B cell (primary cell): Measurements from ENCODE around the gene MORC2. TPM values are rescaled to one million over a fixed set of nuclear protein-coding genes. Genes with fewer than 3 reads are reported as not detected.

Source experiments
- ATAC-seq: fragments of 200-7000 bp; cut with Tn5 transposase; one replicate; pipeline ENCODE4 v1.10.0; 2021; ENCODE audit warnings: low read depth, mild to moderate bottlenecking, moderate number of reproducible peaks, moderate library complexity
- CTCF ChIA-PET: fragments of 350-600 bp; sonication (Branson Sonifier 250); formaldehyde crosslinking; loops from one replicate; lab custom pipeline; 2021; ENCODE audit warnings: antibody characterized with exemption, inconsistent platforms; lab: Charles Lee
- POLR2A ChIA-PET: fragments of 350-600 bp; sonication (Branson Sonifier 250); formaldehyde crosslinking; loops from one replicate; lab custom pipeline; 2021; ENCODE audit warnings: antibody characterized with exemption; lab: Charles Lee
- DNase-seq: peaks from one replicate; pipeline ENCODE4 v3.0.0; 2013
- H2AFZ ChIP-seq: 2 replicates; pipeline ENCODE4 v1.6.1; 2012; ENCODE audit warnings: mild to moderate bottlenecking, low read depth, low read length; ENCODE audit not compliant: insufficient read depth, poor library complexity, severe bottlenecking
- H3K27ac ChIP-seq, 2 donors: 1 replicate in 1 of 2; 2 replicates in 1 of 2; pipeline ENCODE4 v1.5.1; 2012 to 2013; ENCODE audit warnings: low read length in 2 of 2, mild to moderate bottlenecking in 2 of 2, moderate library complexity in 1 of 2
- H3K27me3 ChIP-seq, 4 experiments: fragments of 200-600 bp in 1 of 4; sonication (generic) in 1 of 4; replicated peaks in 1 of 4; 1 replicate in 2 of 4; 2 replicates in 2 of 4; pipeline versions ENCODE4 v1.6.1 to v1.7.0; 2013 to 2016; ENCODE audit warnings: low read length in 3 of 4, mild to moderate bottlenecking in 2 of 4, mixed read lengths in 1 of 4, moderate library complexity in 1 of 4; ENCODE audit not compliant: insufficient read depth in 4 of 4, control insufficient read depth in 3 of 4; ENCODE audit errors: control extremely low read depth in 1 of 4
- H3K36me3 ChIP-seq, 2 experiments: replicated peaks in 1 of 2; 1 replicate in 1 of 2; 2 replicates in 1 of 2; pipeline versions ENCODE4 v1.6.1 to v1.7.1; 2013; ENCODE audit warnings: low read length in 1 of 2; ENCODE audit not compliant: insufficient read depth in 2 of 2, control insufficient read depth in 1 of 2; ENCODE audit errors: control extremely low read depth in 1 of 2, extremely low read depth in 1 of 2
- H3K4me1 ChIP-seq, 2 donors: fragments of 200-600 bp in 1 of 2; sonication (generic) in 1 of 2; 1 replicate in 1 of 2; 2 replicates in 1 of 2; pipeline versions ENCODE4 v1.5.1 to v1.6.1; 2013 to 2017; ENCODE audit warnings: low read length in 2 of 2; ENCODE audit not compliant: control insufficient read depth in 2 of 2, insufficient read depth in 2 of 2
- H3K4me2 ChIP-seq: replicated peaks from 2 replicates; pipeline ENCODE3; 2012; ENCODE audit warnings: mild to moderate bottlenecking, low read depth, low read length; ENCODE audit not compliant: poor library complexity, severe bottlenecking
- H3K4me3 ChIP-seq, 5 experiments: fragments of 200-600 bp in 1 of 5; sonication (generic) in 1 of 5; 1 replicate in 3 of 5; 2 replicates in 2 of 5; pipeline versions ENCODE4 v1.5.1 to v1.7.0; 2011 to 2016; ENCODE audit warnings: low read length in 4 of 5, mild to moderate bottlenecking in 4 of 5, low read depth in 2 of 5, control low read depth in 1 of 5, moderate library complexity in 1 of 5; ENCODE audit not compliant: insufficient read depth in 1 of 5; ENCODE audit errors: control extremely low read depth in 1 of 5, extremely low read depth in 1 of 5
- H3K79me2 ChIP-seq: fragments of 200-600 bp; sonication (generic); one replicate; pipeline ENCODE4 v1.6.0; 2016; ENCODE audit warnings: low read length; ENCODE audit not compliant: control insufficient read depth, insufficient read depth
- H3K9ac ChIP-seq: fragments of 200-600 bp; sonication (generic); 2 replicates; pipeline ENCODE4 v1.6.1; 2017; ENCODE audit warnings: mild to moderate bottlenecking, low read length, moderate library complexity
- H3K9me3 ChIP-seq, 3 donors: one replicate each; pipeline versions ENCODE4 v1.6.1 to v1.7.1; 2013; ENCODE audit warnings: low read length in 2 of 3; ENCODE audit not compliant: control insufficient read depth in 2 of 3, insufficient read depth in 1 of 3; ENCODE audit errors: control extremely low read depth in 1 of 3
- H4K20me1 ChIP-seq: 2 replicates; pipeline ENCODE4 v1.6.0; 2012; ENCODE audit warnings: mild to moderate bottlenecking, low read length; ENCODE audit not compliant: insufficient read depth, control insufficient read depth, poor library complexity, severe bottlenecking
- H3K27ac Mint-ChIP-seq: one replicate; pipeline ENCODE4 v1.8.0; 2021; ENCODE audit warnings: mixed read lengths
- H3K27me3 Mint-ChIP-seq: one replicate; pipeline ENCODE4 v1.8.0; 2021; ENCODE audit warnings: mixed read lengths
- H3K4me1 Mint-ChIP-seq: one replicate; pipeline ENCODE4 v1.8.0; 2021; ENCODE audit warnings: mixed read lengths
- H3K4me3 Mint-ChIP-seq: one replicate; pipeline ENCODE4 v1.8.0; 2021; ENCODE audit warnings: mixed read lengths
- H3K9me3 Mint-ChIP-seq: one replicate; pipeline ENCODE4 v1.8.0; 2022; ENCODE audit warnings: mixed read lengths; ENCODE audit not compliant: insufficient read depth
- EZH2 ChIP-seq: IDR thresholded peaks from 2 replicates; pipeline ENCODE4 v1.6.1; 2012; ENCODE audit warnings: borderline replicate concordance, low read depth, mild to moderate bottlenecking, moderate library complexity, low read length; ENCODE audit not compliant: insufficient read depth, poor library complexity, severe bottlenecking
- WGBS: methylation state at CpG from one replicate; pipeline ENCODE4 v1.1.5; 2013; ENCODE audit warnings: missing lambda C conversion rate; ENCODE audit not compliant: insufficient coverage; 5-methylcytosine and 5-hydroxymethylcytosine counted together
- intact Hi-C: fragments of 100-400 bp; cut with micrococcal nuclease; formaldehyde crosslinking; loops from one replicate; pipeline ENCODE4 v1.10.0; 2022
- polyA plus RNA-seq: library from polyadenylated mRNA; depleted of rRNA; stranded (reverse); fragments of >200 nt; gene quantifications from 2 replicates; pipeline ENCODE4 v1.2.3, GENCODE V29; 2012
- total RNA-seq, 2 donors: library from RNA; stranded (reverse); fragments of 120-200 nt in 1 of 2; gene quantifications; 1 replicate in 1 of 2; 2 replicates in 1 of 2; pipeline versions ENCODE4 v1.2.3 to v1.2.4, GENCODE V29; 2013 to 2022
- TF ChIP-seq, protein P1 (sequence below): fragments of 200-600 bp; IDR thresholded peaks from one replicate; pipeline ENCODE4 v1.8.0; 2022; ENCODE audit warnings: antibody characterized with exemption, mild to moderate bottlenecking

MORC2 gene
- total and polyA plus RNA-seq, 2 donors (not counting 1 experiment from before 2014, with no cell fraction given): 10.1 to 25.0 TPM

DNA sequence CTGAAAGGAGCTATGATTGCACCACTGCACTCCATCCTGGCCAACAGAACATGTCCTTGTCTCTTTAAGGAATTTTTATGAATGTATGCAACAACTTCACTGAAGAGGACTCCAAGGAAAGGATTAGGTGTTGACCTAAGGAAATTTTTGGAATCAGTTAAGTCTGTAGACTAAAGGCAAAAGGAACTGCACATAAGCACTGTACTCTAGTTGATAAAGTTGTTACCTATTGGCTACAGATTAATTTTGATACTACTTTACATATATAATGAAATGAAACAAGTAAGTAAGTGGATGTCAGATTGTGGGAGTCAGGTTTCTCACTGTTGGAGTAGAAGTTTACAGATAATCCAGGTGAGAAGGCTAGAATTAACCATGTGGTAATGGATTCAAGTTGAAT is 37.0 kb upstream of the MORC2 start:
- no peaks in the 10 kb centered on the region for H3K4me1 Mint-ChIP-seq
- no peak overlapping the region for H3K27ac Mint-ChIP-seq
- no peaks in the 10 kb centered on the region for H3K79me2 ChIP-seq
- no peaks in the 10 kb centered on the region for H3K27me3 ChIP-seq
- H3K4me2 ChIP-seq: no peak overlapping the region
- H4K20me1 ChIP-seq: no peaks in the 10 kb centered on the region
- no peaks in the 10 kb centered on the region for H3K9me3 Mint-ChIP-seq
- H3K9me3 ChIP-seq: peaks cover 2 to 33% (median 11%) of the 10 kb centered on the region in 3 donors
- H3K9ac ChIP-seq: no peak overlapping the region
- H3K4me1 ChIP-seq: no peaks in the 10 kb centered on the region
- no peaks in the 10 kb centered on the region for H3K36me3 ChIP-seq
- no peak for ATAC-seq
- intact Hi-C loops: no loop called here
- H3K4me3 Mint-ChIP-seq: no peak overlapping the region
- H3K4me3 ChIP-seq: no peak overlapping the region
- peaks cover 13% of the 10 kb centered on the region for H3K27me3 Mint-ChIP-seq
- ChIA-PET CTCF (interaction anchor here (0.6 kb wide), 1 partner anchor 404 kb away, joined by 5 read pairs; no protein-coding TSS in a partner anchor), POLR2A (no interaction called here)
- H3K27ac ChIP-seq: no peak overlapping the region
- DNase-seq: no peak
- TF ChIP-seq, protein P1, sequence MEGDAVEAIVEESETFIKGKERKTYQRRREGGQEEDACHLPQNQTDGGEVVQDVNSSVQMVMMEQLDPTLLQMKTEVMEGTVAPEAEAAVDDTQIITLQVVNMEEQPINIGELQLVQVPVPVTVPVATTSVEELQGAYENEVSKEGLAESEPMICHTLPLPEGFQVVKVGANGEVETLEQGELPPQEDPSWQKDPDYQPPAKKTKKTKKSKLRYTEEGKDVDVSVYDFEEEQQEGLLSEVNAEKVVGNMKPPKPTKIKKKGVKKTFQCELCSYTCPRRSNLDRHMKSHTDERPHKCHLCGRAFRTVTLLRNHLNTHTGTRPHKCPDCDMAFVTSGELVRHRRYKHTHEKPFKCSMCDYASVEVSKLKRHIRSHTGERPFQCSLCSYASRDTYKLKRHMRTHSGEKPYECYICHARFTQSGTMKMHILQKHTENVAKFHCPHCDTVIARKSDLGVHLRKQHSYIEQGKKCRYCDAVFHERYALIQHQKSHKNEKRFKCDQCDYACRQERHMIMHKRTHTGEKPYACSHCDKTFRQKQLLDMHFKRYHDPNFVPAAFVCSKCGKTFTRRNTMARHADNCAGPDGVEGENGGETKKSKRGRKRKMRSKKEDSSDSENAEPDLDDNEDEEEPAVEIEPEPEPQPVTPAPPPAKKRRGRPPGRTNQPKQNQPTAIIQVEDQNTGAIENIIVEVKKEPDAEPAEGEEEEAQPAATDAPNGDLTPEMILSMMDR: no peak
- no peak for TF ChIP-seq EZH2
- no peak overlapping the region for H2AFZ ChIP-seq

DNA sequence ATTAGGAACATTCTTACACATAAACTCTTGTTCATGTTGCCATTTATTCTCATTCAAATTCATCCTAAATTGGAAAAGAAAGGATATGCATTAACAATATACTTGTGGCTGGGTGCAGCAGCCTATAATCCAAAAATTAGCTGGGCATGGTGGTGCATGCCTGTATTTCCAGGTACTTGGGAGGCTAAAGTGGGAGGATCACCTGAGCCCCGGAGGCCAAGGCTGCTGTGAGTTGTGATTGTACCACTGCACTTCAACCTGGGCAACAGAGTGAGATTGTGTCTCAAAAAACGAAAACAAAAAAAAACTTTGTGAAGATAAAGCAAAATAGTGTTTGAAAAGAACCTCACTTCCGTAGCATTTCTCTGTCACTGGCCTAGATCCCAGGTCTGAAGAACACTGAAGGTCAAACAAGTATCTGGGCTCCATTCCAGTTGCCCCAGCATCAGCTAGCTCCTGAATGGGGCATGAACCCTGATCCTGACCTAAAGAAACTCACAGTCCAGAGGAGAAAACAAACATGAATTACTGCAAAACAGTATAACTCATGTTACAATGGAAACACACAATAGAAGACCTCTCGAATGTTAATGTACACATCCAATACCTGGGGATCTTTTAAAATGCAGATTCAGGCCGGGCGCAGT is 32.7 kb upstream of the MORC2 start:
- intact Hi-C loops: no loop called here
- H3K36me3 ChIP-seq: no peaks in the 10 kb centered on the region
- H3K27me3 ChIP-seq: no peaks in the 10 kb centered on the region
- H2AFZ ChIP-seq: no peak overlapping the region
- ATAC-seq: no peak
- H3K27ac Mint-ChIP-seq: no peak overlapping the region
- no peaks in the 10 kb centered on the region for H3K4me1 Mint-ChIP-seq
- H3K9me3 Mint-ChIP-seq: no peaks in the 10 kb centered on the region
- ChIA-PET CTCF (no interaction called here), POLR2A (no interaction called here)
- DNase-seq: no peak
- no peaks in the 10 kb centered on the region for H3K4me1 ChIP-seq
- H3K27ac ChIP-seq: no peak overlapping the region
- no peaks in the 10 kb centered on the region for H3K79me2 ChIP-seq
- H4K20me1 ChIP-seq: no peaks in the 10 kb centered on the region
- 96% methylated on average over 4 of the region's 6 CpGs for WGBS
- H3K4me2 ChIP-seq: no peak overlapping the region
- H3K9ac ChIP-seq: no peak overlapping the region
- no peak overlapping the region for H3K4me3 Mint-ChIP-seq
- peaks cover 13% of the 10 kb centered on the region for H3K27me3 Mint-ChIP-seq
- TF ChIP-seq, protein P1: no peak
- TF ChIP-seq EZH2: no peak
- no peak overlapping the region for H3K4me3 ChIP-seq
- H3K9me3 ChIP-seq: peaks cover 0 to 16% (median 11%) of the 10 kb centered on the region in 3 donors
